ENCODE data around the gene APBB1IP. TPM values are rescaled to one million over a fixed set of nuclear protein-coding genes. Genes with fewer than 3 reads are reported as not detected.

Gene APBB1IP
- total RNA-seq, 1 experiment from 2014 or later: not detected

- Histone ChIP-seq H3K4me1 (ENCODE audit: insufficient read depth, low read length) (no peaks in the 10 kb centered on the region), H4K91ac (ENCODE audit: insufficient read length, low read depth, low read length) (no peak overlapping the region), H3K27ac (ENCODE audit: insufficient read length, low read depth, low read length) (no peak overlapping the region), H4K20me1 (ENCODE audit: control insufficient read depth, insufficient read depth, insufficient read length) (no peaks in the 10 kb centered on the region), H3T11ph (ENCODE audit: low read length) (no peak overlapping the region), H3K18ac (ENCODE audit: insufficient read length, low read depth, low read length) (no peak overlapping the region), H3K23ac (ENCODE audit: insufficient read length, low read depth, low read length) (no peak overlapping the region), H2AK5ac (ENCODE audit: insufficient read length, low read length) (no peak overlapping the region), H4K5ac (ENCODE audit: insufficient read length, low read depth, low read length) (no peak overlapping the region), H3K9ac (ENCODE audit: extremely low read depth, insufficient read length, low read length) (no peak overlapping the region), H3K14ac (ENCODE audit: insufficient read depth, low read length) (no peak overlapping the region), H4K8ac (replicated peaks; ENCODE audit: insufficient read length, low read depth, low read length) (no peak overlapping the region), H2AFZ (ENCODE audit: low read length) (no peak overlapping the region), H3K56ac (ENCODE audit: insufficient read length, low read depth, low read length) (no peak overlapping the region), H2BK15ac (ENCODE audit: low read depth, low read length) (no peak overlapping the region), H3K23me2 (ENCODE audit: insufficient read length, low read depth, low read length, poor library complexity, severe bottlenecking) (peaks cover 3% of the 10 kb centered on the region), H2BK5ac (ENCODE audit: insufficient read length, low read length) (no peak overlapping the region), H3K4me2 (ENCODE audit: insufficient read depth, insufficient read length, low read length) (no peak overlapping the region), H3K79me1 (ENCODE audit: insufficient read depth, low read depth, low read length, poor library complexity, severe bottlenecking) (no peaks in the 10 kb centered on the region), H2BK20ac (ENCODE audit: low read depth, low read length, poor library complexity, severe bottlenecking) (no peak overlapping the region), H2BK120ac (ENCODE audit: low read depth, low read length, poor library complexity, severe bottlenecking) (no peak overlapping the region), H3K4ac (ENCODE audit: low read depth, low read length) (no peak overlapping the region), H2BK12ac (ENCODE audit: insufficient read length, low read depth, low read length) (no peak overlapping the region), H3K27me3 (ENCODE audit: insufficient read depth, low read length) (no peaks in the 10 kb centered on the region), H3K79me2 (ENCODE audit: insufficient read depth, low read length) (no peaks in the 10 kb centered on the region), H3K9me3 (ENCODE audit: control insufficient read depth, low read depth, low read length) (no peaks in the 10 kb centered on the region)
- no peak overlapping the region for H3K4me3 Mint-ChIP-seq
- no peaks in the 10 kb centered on the region; a peak in 1 of 5 replicates for H3K9me3 Mint-ChIP-seq
- H3K4me1 Mint-ChIP-seq: peaks cover 0 to 5% of the 10 kb centered on the region in 2 experiments; a peak in 1 of 4 replicates
- TF ChIP-seq CTCF (conservative IDR thresholded peaks at IDR 0.05): no peak
- peaks cover 20% of the 10 kb centered on the region for H3K27me3 Mint-ChIP-seq (ENCODE audit: low read depth)
- WGBS (ENCODE audit: extremely low coverage, insufficient read length, low lambda C conversion rate): no CpG with 5 or more reads among the region's 3 CpGs
- H3K27ac Mint-ChIP-seq: no peak overlapping the region
- H3K36me3 Mint-ChIP-seq (ENCODE audit: insufficient read depth in 1 of 3, low read depth in 3 of 3): no peaks in the 10 kb centered on the region
- no peak for DNase-seq
Measured at GRCh38 chr10:26389533-26389932, 48.6 kb upstream of the APBB1IP start.

All from H9 (cell line).